GM21723 (cell line): ENCODE data around the gene LACC1.
A peak's percentile ranks its signal among the peaks of the same experiment; 100 is the strongest.

Source experiments
- ATAC-seq: cut with Tn5 transposase; IDR thresholded peaks from one replicate; pipeline ENCODE4 v1.9.1; 2021; ENCODE audit warnings: mild to moderate bottlenecking, moderate library complexity; ENCODE audit not compliant: unreplicated experiment

The LACC1 gene

GRCh38 chr13:43883631-43884030, 3.9 kb downstream of the LACC1 start:
- ATAC-seq = no peak

- no peak for ATAC-seq
Observed at GRCh38 chr13:43884222-43884621, 4.5 kb downstream of the LACC1 start.

DNA sequence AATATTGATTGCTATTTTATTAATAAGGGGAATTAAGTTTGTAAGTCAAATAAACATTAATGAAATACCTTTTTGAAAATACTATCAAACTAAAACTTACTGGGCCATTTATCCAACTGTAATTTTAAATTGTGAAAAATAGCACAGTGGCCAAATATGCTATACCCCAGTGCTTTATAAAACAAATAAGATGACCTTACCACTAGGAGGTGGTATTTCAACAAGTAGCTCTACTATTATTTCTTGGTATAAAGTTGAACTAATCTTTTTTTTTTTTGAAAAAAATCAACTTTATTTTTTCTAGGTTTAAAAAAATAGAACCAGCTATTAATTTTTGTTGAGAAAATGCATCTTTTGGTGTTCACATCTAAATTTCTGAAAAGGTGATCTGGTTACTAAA, 14.7 kb downstream of the LACC1 start:
- no peak for ATAC-seq

- ATAC-seq = no peak
Observed at GRCh38 chr13:43895940-43896339, 16.2 kb downstream of the LACC1 start.

GRCh38 chr13:43905435-43906031, 25.8 kb downstream of the LACC1 start:
- ATAC-seq = no peak

DNA sequence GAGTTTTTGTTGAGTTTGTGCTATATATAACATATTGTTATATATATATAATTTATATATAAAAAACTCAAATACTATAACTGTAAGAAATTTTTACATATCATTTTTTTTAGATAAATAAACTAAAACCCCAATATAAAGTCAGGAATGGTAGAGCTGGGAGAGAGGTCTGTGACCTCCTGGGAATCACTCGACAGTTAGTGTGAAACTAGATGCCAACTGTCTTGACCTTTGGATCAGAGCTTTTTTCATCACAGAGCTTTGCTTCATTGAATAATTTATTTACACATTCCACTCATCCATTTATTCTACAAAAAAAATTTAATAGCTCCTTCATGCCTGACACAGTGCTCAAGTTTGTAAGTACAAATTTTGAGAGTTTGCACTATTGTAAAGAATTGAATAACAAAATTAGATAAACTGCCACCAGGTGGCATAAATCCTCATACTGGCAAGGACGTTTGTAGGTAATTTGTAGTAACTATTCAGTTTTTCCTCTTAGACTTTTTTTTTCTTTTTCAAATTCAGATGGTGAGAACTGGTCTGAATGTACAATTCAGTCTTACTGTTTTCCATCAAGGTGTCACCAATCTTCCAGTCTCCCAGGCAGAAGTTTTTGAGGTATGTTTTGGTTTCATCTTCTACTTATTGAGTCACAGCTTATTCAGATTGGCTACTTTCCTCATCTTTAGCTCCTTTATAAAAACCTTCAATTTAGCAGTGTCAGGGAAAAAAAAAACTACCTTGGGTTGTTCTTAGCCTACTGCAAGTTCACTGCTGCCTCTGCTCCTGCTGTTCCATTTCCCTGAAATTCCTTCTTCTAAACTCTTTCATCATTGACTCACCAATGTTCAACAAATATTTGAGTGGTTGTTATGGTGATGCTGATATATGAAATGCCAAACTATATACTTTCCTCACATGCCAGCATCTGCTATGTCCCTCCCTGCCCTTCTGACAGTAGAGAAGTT, 28.7 kb downstream of the LACC1 start:
- no peak for ATAC-seq

DNA sequence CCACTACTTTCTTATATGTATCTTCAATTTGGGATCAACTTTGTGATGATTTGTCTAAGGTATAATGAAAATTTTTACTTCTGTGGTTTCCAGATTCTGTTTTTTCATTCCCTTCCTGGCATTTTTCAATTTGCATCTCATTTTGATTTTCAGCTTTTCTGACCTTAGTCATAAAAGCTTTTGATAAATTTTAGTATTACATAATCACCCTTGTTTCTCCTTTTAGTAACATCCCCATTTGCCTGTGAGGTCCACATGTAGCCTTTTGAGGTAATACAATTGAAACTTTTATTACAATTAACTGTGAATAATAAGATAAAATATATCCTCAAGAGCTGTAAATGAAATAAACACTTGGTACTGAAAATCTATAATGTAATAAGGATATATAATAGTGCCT, 31.2 kb downstream of the LACC1 start:
- ATAC-seq = no peak

GRCh38 chr13:43911278-43911677, 31.6 kb downstream of the LACC1 start:
- ATAC-seq = no peak

DNA sequence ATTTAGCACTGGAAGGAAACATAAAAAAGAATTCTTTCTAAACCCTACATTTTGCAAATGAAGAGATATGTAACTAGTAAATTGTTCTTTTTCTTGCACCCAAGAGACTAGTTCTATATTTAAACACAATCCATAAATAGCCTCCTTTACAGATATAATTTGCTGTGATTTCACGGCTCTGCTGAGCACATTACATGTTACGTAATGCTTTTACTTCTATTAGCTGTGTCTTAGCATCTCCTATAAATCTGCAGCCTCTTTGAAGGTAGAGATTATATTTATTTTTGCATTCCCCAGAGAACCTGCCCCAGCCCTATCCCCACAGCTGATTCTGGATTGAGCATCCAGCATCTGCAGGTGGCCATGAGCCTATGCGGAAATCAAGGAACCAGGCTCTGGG, 32.2 kb downstream of the LACC1 start:
- ATAC-seq = no peak

- ATAC-seq = no peak
Observed at GRCh38 chr13:43915451-43915850, 35.7 kb downstream of the LACC1 start.

DNA sequence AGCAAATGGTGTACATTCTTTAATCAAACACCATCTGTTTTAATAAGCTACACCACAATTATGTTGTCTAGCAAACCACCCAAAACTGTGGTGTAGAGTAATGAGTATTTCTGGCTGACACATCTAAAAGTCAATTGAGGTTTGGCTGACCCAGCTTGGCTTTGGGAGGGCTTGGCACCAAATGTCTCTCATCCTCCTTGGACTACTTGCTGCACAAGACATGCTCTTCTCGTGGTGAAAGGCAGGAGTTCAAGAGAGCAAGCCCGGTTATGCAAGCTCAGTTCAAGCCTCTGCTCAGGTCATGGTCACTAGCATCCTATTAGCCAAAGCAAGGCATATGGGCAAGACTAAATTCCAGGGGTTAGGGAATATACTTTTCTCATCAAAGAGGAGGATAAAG, 37.1 kb downstream of the LACC1 start:
- ATAC-seq = no peak

- no peak for ATAC-seq
Observed at GRCh38 chr13:43918636-43919035, 38.9 kb downstream of the LACC1 start.

- ATAC-seq = no peak
Observed at GRCh38 chr13:43920965-43921674, 41.4 kb downstream of the LACC1 start.

GRCh38 chr13:43924549-43925245, 45.0 kb downstream of the LACC1 start:
- peak; percentile 67 for ATAC-seq

DNA sequence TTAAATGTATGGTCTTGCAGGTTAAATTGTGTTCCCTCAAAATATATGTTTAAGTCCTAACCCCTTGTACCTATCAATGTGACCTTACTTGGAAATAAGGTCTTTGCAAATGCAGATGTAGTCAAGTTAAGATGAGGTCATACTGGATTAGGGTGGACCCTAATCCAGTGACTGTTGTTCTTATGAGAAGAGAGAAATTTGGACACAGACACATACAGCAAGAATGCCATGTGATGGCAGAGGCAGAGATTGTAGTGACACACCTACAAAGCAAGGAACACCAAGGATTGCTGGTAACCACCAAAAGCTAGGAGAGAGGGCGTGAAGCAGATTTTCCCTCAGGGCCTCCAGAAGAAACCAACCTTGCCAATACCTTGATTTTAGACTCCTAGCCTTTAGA, 50.2 kb downstream of the LACC1 start:
- no peak for ATAC-seq

- peak; percentile 100 for ATAC-seq
Observed at GRCh38 chr13:43933378-43933777, 53.7 kb downstream of the LACC1 start.

DNA sequence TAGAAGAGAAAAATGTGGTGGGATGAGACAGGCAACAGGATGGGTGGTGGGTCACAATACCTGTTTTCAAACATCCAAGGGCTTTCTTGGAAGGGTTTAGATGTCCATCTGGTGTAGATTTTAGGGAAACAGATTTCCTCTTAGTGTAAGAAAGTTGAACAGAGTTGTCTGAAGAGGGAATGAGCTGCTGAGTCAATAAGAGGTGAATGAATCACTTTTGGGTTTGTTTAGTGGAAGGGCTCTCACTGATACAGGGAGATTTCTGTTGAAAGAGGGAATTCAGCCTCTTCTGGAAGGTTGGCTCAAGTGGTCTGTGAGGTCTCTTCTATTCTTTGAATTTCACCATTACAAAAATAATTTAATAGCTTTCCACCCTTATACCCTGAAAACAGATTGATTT, 54.6 kb downstream of the LACC1 start:
- ATAC-seq = no peak

DNA sequence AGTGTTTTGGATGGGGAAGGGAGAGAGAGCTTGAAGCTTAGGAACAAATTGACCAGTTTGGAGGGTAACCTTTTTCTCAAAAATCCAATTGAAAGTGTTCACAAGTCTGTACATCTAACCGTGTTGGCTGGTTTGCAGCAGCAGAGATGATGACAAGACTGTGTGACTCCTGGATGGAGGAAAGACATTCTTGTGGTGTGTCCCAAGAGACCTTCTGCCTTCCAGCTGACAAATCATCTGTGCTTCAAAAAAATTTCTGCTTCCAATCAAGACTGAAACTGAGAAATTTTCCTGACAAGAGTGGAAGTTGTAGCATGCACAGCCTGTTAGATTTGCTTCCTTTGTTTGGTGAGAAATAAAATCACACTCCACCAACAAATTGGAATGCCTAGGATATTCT, 56.2 kb downstream of the LACC1 start:
- no peak for ATAC-seq

GRCh38 chr13:43936647-43937046, 56.9 kb downstream of the LACC1 start:
- ATAC-seq = no peak

DNA sequence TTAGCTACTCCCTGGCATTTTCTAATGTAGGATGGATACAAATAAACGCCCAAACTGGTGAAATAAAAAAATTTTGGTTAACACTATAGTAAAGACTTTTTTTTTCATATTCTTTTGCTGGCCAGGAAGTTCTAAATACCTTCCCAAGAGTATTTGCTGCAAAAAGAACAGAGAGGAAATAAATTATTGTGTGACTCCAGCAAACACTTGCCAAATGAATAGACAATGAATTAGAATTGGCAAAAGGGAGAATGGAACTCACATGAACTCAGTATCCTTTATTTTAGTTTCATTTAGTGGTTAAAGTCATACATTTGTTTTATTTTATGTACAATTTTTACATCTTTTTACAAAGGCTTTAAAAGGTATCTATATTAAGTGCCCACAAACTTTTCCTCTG, 58.1 kb downstream of the LACC1 start:
- ATAC-seq = no peak

GRCh38 chr13:43938449-43938848, 58.7 kb downstream of the LACC1 start:
- no peak for ATAC-seq
